Karpas-422 (cell line): ENCODE results near the gene TREH. TPM values are rescaled to one million over a fixed set of nuclear protein-coding genes. Genes with fewer than 3 reads are reported as not detected.

Experiments used
- DNase-seq: peaks from one replicate; pipeline ENCODE4 v3.0.0-alpha.2; 2015
- H2AFZ ChIP-seq: fragments of 200-600 bp; sonication (generic); 2 replicates; pipeline ENCODE4 v1.6.1; 2014; ENCODE audit warnings: antibody characterized with exemption, low read length, mixed read lengths
- H3K27ac ChIP-seq: fragments of 200-600 bp; sonication (generic); 2 replicates; pipeline ENCODE4 v1.5.1; 2014; ENCODE audit warnings: mild to moderate bottlenecking, low read length, moderate library complexity
- H3K27me3 ChIP-seq: fragments of 200-600 bp; sonication (generic); 2 replicates; pipeline ENCODE4 v1.6.1; 2014; ENCODE audit warnings: low read length, mixed read lengths
- H3K36me3 ChIP-seq: fragments of 200-600 bp; sonication (generic); 2 replicates; pipeline ENCODE4 v1.6.1; 2014; ENCODE audit warnings: low read length, mixed read lengths; ENCODE audit not compliant: insufficient read depth
- H3K4me1 ChIP-seq: fragments of 200-600 bp; sonication (generic); 2 replicates; pipeline ENCODE4 v1.6.1; 2014; ENCODE audit warnings: mild to moderate bottlenecking, low read length, mixed read lengths
- H3K4me2 ChIP-seq: fragments of 200-600 bp; sonication (generic); 2 replicates; pipeline ENCODE4 v1.6.1; 2014; ENCODE audit warnings: low read length, low read depth, mild to moderate bottlenecking; ENCODE audit not compliant: poor library complexity, severe bottlenecking
- H3K4me3 ChIP-seq: fragments of 200-600 bp; sonication (generic); 2 replicates; pipeline ENCODE4 v1.5.1; 2014; ENCODE audit warnings: mild to moderate bottlenecking, antibody characterized with exemption, low read length, mixed read lengths
- H3K79me2 ChIP-seq: fragments of 200-600 bp; sonication (generic); 2 replicates; pipeline ENCODE4 v1.6.1; 2014; ENCODE audit warnings: mild to moderate bottlenecking, low read length, mixed read lengths
- H3K9ac ChIP-seq: fragments of 200-600 bp; sonication (generic); 2 replicates; pipeline ENCODE4 v1.6.0; 2014; ENCODE audit warnings: low read length
- H3K9me2 ChIP-seq: fragments of 200-600 bp; sonication (generic), shearing (Covaris generic); replicated peaks from 2 replicates; pipeline ENCODE4 v1.6.0; 2014; ENCODE audit warnings: mild to moderate bottlenecking, low read length, moderate library complexity; ENCODE audit not compliant: insufficient read depth
- H3K9me3 ChIP-seq: fragments of 300-700, 200-600 bp; sonication (generic); 2 replicates; pipeline ENCODE4 v1.6.1; 2014; ENCODE audit warnings: low read length, mixed read lengths
- H4K20me1 ChIP-seq: fragments of 200-600 bp; sonication (generic); 2 replicates; pipeline ENCODE4 v1.6.1; 2014; ENCODE audit warnings: mild to moderate bottlenecking, antibody characterized with exemption, low read length, low read depth; ENCODE audit not compliant: insufficient read depth
- total RNA-seq: library from RNA; depleted of rRNA; stranded (reverse); fragments of >200 nt; shearing (Covaris generic); gene quantifications from 2 replicates; pipeline ENCODE4 v1.2.3, GENCODE V29; 2014; ENCODE audit warnings: low replicate concordance

Gene TREH
- total RNA-seq, 1 experiment from 2014 or later: not detected

- no peaks in the 10 kb centered on the region for H3K9me2 ChIP-seq
- H3K79me2 ChIP-seq: no peaks in the 10 kb centered on the region
- no peaks in the 10 kb centered on the region for H3K4me1 ChIP-seq
- no peak overlapping the region for H3K4me2 ChIP-seq
- no peak overlapping the region for H3K9ac ChIP-seq
- H4K20me1 ChIP-seq: no peaks in the 10 kb centered on the region
- DNase-seq: no peak
- H2AFZ ChIP-seq: no peak overlapping the region
- no peaks in the 10 kb centered on the region for H3K36me3 ChIP-seq
- H3K27ac ChIP-seq: no peak overlapping the region
- no peaks in the 10 kb centered on the region for H3K27me3 ChIP-seq
- no peak overlapping the region for H3K4me3 ChIP-seq
- no peaks in the 10 kb centered on the region for H3K9me3 ChIP-seq
These were observed 49.4 kb downstream of the TREH start for GRCh38 chr11:118629761-118630661.

GRCh38 chr11:118628861-118629549 is 50.4 kb downstream of the TREH start:
- Histone ChIP-seq H3K36me3 (no peaks in the 10 kb centered on the region), H3K9me2 (no peaks in the 10 kb centered on the region), H3K27me3 (no peaks in the 10 kb centered on the region), H3K27ac (no peak overlapping the region), H3K9ac (no peak overlapping the region), H3K79me2 (no peaks in the 10 kb centered on the region), H3K9me3 (no peaks in the 10 kb centered on the region), H3K4me1 (no peaks in the 10 kb centered on the region), H3K4me2 (no peak overlapping the region), H4K20me1 (no peaks in the 10 kb centered on the region), H3K4me3 (no peak overlapping the region), H2AFZ (no peak overlapping the region)
- no peak for DNase-seq

- Histone ChIP-seq H4K20me1 (no peaks in the 10 kb centered on the region), H2AFZ (no peak overlapping the region), H3K4me3 (no peak overlapping the region), H3K36me3 (no peaks in the 10 kb centered on the region), H3K9ac (no peak overlapping the region), H3K79me2 (no peaks in the 10 kb centered on the region), H3K4me2 (no peak overlapping the region), H3K9me3 (no peaks in the 10 kb centered on the region), H3K27me3 (no peaks in the 10 kb centered on the region), H3K4me1 (no peaks in the 10 kb centered on the region), H3K27ac (no peak overlapping the region), H3K9me2 (no peaks in the 10 kb centered on the region)
- DNase-seq: no peak
These were observed 51.0 kb downstream of the TREH start for GRCh38 chr11:118628432-118628831.

- Histone ChIP-seq H3K36me3 (no peaks in the 10 kb centered on the region), H3K4me1 (no peaks in the 10 kb centered on the region), H3K9me3 (no peaks in the 10 kb centered on the region), H3K79me2 (no peaks in the 10 kb centered on the region), H3K9me2 (no peaks in the 10 kb centered on the region), H3K4me2 (no peak overlapping the region), H3K27me3 (no peaks in the 10 kb centered on the region), H3K9ac (no peak overlapping the region), H3K4me3 (no peak overlapping the region), H2AFZ (no peak overlapping the region), H3K27ac (no peak overlapping the region), H4K20me1 (no peaks in the 10 kb centered on the region)
- DNase-seq: no peak
These were observed 51.4 kb downstream of the TREH start for GRCh38 chr11:118628031-118628430.

- no peaks in the 10 kb centered on the region for H3K79me2 ChIP-seq
- H3K9me3 ChIP-seq: no peaks in the 10 kb centered on the region
- H4K20me1 ChIP-seq: no peaks in the 10 kb centered on the region
- H3K4me3 ChIP-seq: no peak overlapping the region
- no peak for DNase-seq
- no peaks in the 10 kb centered on the region for H3K4me1 ChIP-seq
- no peak overlapping the region for H3K9ac ChIP-seq
- H3K27ac ChIP-seq: no peak overlapping the region
- no peaks in the 10 kb centered on the region for H3K27me3 ChIP-seq
- no peak overlapping the region for H3K4me2 ChIP-seq
- no peak overlapping the region for H2AFZ ChIP-seq
- H3K36me3 ChIP-seq: no peaks in the 10 kb centered on the region
- H3K9me2 ChIP-seq: no peaks in the 10 kb centered on the region
These were observed 51.9 kb downstream of the TREH start for GRCh38 chr11:118627566-118627965.

- Histone ChIP-seq H3K9me3 (no peaks in the 10 kb centered on the region), H3K4me1 (no peaks in the 10 kb centered on the region), H4K20me1 (no peaks in the 10 kb centered on the region), H3K79me2 (no peaks in the 10 kb centered on the region), H3K4me2 (no peak overlapping the region), H3K9me2 (no peaks in the 10 kb centered on the region), H3K27me3 (no peaks in the 10 kb centered on the region), H2AFZ (no peak overlapping the region), H3K9ac (no peak overlapping the region), H3K4me3 (no peak overlapping the region), H3K36me3 (no peaks in the 10 kb centered on the region), H3K27ac (no peak overlapping the region)
- no peak for DNase-seq
These were observed 53.5 kb downstream of the TREH start for GRCh38 chr11:118625976-118626375.

- H3K4me1 ChIP-seq: no peaks in the 10 kb centered on the region
- H3K36me3 ChIP-seq: no peaks in the 10 kb centered on the region
- no peak overlapping the region for H3K4me3 ChIP-seq
- no peak overlapping the region for H2AFZ ChIP-seq
- H3K9ac ChIP-seq: no peak overlapping the region
- no peak overlapping the region for H3K27ac ChIP-seq
- no peaks in the 10 kb centered on the region for H3K9me2 ChIP-seq
- no peaks in the 10 kb centered on the region for H3K79me2 ChIP-seq
- H3K4me2 ChIP-seq: no peak overlapping the region
- no peaks in the 10 kb centered on the region for H3K27me3 ChIP-seq
- no peaks in the 10 kb centered on the region for H3K9me3 ChIP-seq
- H4K20me1 ChIP-seq: no peaks in the 10 kb centered on the region
- no peak for DNase-seq
These were observed 54.3 kb downstream of the TREH start for GRCh38 chr11:118625036-118625690.

- Histone ChIP-seq H3K4me1 (no peaks in the 10 kb centered on the region), H3K9me2 (no peaks in the 10 kb centered on the region), H2AFZ (no peak overlapping the region), H3K27ac (no peak overlapping the region), H3K79me2 (no peaks in the 10 kb centered on the region), H3K4me3 (no peak overlapping the region), H3K36me3 (no peaks in the 10 kb centered on the region), H3K9ac (no peak overlapping the region), H3K4me2 (no peak overlapping the region), H3K27me3 (no peaks in the 10 kb centered on the region), H3K9me3 (no peaks in the 10 kb centered on the region), H4K20me1 (no peaks in the 10 kb centered on the region)
- no peak for DNase-seq
These were observed 56.2 kb downstream of the TREH start for GRCh38 chr11:118623269-118623655.
